Cortex of kidney (tissue), 1 donor: ENCODE results near the gene RAB8A.

ENCODE experiments used
- DNase-seq: peaks from one replicate; lab custom pipeline; 2025; lab: John Stamatoyannopoulos, UW

RAB8A gene

DNA sequence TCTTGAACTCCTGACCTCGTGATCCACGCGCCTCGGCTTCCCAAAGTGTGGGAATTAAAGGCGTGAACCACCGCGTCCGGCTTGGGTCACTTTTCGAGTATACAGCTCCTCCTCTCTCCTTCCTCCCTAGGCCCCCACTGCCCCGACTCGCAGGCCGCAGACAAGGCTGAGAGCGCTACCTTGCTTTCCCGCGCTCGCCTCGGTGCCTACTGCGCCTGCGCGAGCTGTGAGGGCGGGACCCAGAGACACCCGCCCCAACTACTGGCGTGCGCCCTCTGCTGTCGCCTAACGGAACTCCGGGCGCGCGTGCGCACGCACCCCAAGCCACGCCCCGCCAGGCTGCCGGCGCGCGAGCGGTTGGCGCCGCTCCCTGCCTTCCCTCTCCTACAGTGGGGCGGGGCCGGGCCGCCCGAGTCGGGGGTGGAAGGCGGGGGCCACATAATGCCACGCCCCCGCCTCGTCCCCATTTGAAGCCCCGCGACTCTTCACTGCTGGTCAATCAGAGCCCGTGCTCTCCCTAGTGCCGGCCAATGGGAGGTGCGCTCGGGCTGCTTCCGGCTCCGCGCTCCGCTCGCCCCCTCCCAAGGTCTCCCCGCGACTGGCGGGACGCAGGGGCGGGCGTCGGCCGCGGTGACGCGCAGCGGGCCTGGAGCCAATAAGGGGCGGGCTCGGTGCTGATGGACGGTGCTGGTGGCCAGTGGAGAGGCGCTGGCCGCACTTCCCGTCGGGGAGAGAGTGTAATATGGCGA, at the start of gene RAB8A:
Gene RAB8A (plus strand): TSS at position 730 of the 749 bp plus-strand sequence. CDS start 13 bp downstream, at position 743.
- DNase-seq = peak; percentile 100

DNA sequence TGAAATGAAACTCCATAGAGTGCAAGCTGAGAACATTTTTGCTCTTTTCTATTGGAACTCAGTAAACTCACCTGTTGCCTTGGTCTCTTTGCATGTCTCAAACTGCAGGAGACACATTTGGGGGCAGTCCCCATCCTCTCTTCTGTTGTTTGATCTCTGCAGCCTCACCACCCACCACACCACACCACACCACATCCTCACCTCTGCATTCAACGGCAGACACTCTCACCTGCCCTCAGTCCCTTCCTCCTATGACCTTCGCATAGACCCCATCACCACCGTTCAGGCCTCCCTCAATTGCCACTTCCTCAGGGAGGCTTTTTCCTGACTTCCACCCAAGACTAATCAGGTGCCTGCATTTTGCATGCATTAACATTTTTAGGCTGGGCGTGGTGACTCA, 49.7 kb upstream of the RAB8A start:
- DNase-seq = no peak

GRCh38 chr19:16062789-16063188, 48.9 kb upstream of the RAB8A start:
- DNase-seq = no peak

GRCh38 chr19:16064209-16064889, 47.3 kb upstream of the RAB8A start:
- DNase-seq = no peak

DNA sequence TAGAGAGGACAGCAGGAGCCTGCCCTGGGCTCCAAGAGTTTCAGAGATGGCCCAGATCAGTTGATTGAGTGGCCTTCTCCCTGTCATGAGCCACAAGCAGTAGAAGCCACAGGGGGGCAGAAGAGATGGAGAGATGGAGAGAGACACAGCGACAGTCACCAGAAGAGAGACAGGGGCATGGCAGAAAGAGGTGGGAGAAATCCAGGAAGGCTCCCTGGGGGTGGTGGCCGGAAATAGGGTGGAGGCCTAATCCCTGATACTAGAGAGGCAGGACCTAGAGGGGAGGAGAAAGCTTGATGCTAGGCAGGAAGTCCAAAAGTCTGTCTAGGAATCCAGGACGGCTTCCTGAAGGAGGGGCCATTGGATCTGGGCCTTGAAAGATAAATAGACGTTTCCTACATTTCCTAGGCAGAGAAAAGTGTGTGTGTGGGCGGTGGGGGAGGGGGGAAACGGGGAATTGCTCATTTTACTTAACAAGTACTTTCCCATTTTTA, 45.0 kb upstream of the RAB8A start:
- DNase-seq = no peak

DNA sequence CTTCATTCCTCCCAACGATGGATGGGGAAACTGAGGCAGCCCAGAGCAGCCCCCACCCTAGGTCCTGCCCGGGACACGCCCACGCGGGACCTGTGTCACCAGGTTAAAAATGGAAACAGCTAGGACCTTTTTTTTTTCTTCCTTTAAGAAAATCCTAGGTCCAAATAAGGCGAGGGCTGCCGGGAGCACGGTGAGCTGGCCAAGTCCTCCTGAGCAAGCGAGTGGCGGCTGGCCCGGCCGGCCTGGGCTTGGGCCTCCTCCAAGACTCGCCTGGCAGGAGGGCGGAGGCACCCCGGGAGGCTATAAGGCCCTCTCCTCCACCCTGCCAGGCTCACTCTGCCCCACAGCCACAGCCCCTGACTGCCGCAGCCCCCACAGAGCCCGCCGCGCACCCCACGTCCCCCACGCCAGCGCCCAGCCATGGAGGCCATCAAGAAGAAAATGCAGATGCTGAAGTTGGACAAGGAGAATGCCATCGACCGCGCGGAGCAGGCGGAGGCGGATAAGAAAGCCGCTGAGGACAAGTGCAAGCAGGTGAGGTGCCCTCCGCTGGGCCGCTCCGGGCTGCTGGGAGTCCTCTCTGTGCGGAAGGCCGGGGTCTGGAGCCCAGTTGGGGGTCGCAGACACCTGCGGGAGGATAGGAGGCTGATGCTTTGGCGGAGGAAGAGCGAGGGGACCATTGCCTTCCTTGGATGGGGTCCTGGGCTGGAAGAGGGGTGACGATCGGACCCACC, 44.3 kb upstream of the RAB8A start:
- no peak for DNase-seq

- no peak for DNase-seq
Observed at GRCh38 chr19:16068696-16069259, 42.9 kb upstream of the RAB8A start.

GRCh38 chr19:16069813-16070365, 41.8 kb upstream of the RAB8A start:
- no peak for DNase-seq

GRCh38 chr19:16070366-16070990, 41.2 kb upstream of the RAB8A start:
- DNase-seq = no peak

DNA sequence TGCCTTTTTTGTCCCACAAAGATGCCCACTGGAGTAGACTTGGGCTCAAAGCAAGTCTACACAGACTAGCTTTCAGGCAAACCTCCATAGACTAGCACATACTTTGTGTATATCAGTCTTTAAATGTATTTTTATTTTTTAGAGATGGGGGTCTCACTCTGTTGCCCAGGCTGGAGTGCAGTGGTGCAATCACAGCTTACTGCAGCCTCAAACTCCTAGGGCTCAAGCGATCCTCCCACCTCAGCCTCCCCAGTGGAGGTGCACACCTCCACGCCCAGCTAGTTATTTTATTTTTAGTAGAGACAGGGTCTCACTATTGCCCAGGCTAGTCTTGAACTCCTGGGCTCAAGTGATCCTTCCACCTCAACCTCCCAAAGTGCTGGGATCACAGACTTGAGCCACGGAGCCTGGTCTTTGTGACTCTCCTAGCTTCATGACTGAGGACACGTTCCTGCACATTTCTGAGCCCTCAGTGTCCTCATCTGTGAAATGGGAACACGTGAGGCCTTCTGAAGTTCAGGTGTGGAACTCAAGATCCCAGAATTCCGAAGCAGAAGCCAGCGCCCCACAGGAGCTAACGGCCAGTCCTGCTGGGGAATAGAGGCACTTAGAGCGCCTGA, 40.5 kb upstream of the RAB8A start:
- DNase-seq = no peak

DNA sequence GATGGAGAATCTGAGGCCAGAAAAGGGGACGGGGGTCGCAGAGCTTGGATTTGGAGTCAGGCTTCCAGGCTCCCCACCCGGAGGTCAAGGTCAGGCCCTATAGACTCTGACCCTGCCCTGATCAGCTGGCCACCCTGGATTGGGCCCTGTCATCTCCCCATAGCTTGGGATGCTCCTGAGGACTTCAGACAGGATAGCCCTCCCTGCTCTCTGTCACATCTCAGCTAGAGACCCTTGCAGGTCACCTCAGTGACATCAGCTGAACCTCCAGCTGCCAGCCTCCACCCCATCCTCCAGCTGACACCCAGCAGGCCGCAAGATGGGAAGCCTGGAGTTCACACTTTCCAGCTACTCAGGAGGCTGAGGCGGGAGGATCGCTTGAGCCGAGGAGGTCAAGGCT, 38.2 kb upstream of the RAB8A start:
- DNase-seq = no peak

- DNase-seq = no peak
Observed at GRCh38 chr19:16073988-16074387, 37.7 kb upstream of the RAB8A start.

- DNase-seq = no peak
Observed at GRCh38 chr19:16074488-16075365, 37.0 kb upstream of the RAB8A start.

DNA sequence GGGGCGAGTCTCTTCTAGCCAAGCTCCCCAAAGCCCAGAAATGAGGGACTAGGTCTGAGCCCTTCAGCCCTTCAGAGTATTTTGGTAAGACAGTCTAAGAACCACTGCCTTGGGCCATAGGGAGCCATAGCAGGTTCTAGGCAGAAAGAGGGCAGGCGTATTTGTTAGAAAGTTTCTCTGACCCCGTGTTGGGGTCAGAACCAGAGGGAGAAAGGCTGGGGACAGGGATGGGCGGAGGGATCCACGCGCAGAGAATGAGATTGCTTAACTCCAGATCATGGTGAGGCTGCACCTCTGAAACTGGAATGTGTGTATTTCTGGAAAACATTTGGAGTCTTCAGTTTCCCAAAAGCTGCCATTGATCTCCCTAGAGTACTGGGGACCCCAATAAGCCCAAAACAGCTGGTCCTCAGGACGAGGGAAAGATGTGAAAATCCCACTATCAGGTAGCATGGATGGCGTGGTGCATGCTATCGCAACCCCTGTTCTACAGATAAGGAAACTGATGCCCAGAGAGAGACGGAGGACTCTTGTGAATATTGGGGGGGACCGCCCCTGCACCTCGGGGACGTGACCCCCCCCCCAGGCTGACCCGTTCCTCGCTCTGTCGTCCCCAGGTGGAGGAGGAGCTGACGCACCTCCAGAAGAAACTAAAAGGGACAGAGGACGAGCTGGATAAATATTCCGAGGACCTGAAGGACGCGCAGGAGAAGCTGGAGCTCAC, 36.1 kb upstream of the RAB8A start:
- DNase-seq = no peak

DNA sequence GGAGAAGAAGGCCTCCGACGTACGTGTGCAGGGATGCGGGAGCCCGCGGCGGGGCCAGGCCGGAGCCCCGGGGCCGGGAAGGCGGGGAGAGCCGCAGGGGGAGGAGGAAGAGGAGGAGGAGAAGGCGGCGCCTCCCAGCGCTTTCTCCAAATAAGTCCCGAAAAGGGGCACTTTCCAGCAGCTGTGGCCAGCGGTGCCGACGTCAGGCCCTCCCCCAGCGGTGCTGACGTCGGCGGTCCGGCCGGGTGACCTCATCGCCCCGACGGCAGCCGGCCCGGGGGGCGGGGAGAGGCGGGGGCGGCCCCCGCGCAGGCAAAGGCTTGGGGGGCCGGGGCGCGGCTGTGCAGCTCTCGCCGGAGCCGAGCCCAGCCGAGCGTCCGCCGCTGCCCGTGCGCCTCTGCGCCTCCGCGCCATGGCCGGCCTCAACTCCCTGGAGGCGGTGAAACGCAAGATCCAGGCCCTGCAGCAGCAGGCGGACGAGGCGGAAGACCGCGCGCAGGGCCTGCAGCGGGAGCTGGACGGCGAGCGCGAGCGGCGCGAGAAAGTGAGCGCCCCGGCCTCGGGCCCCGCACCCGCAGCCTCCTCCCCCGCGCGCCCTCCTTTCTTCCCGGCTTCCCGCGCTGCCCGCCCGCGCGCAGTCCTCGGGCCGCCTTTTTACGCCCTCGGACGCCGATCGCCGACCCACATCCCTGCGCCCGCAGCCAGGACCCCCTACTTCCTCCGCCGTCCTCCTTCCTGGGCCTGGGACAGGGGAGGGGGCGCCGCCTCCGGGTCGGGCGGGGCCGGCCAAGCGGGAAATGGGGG, 35.3 kb upstream of the RAB8A start, which contains the start of gene TPM4:
Gene TPM4 (plus strand): TSS at position 342 of the 804 bp plus-strand sequence. CDS start 71 bp downstream, at position 413.
- no peak for DNase-seq

DNA sequence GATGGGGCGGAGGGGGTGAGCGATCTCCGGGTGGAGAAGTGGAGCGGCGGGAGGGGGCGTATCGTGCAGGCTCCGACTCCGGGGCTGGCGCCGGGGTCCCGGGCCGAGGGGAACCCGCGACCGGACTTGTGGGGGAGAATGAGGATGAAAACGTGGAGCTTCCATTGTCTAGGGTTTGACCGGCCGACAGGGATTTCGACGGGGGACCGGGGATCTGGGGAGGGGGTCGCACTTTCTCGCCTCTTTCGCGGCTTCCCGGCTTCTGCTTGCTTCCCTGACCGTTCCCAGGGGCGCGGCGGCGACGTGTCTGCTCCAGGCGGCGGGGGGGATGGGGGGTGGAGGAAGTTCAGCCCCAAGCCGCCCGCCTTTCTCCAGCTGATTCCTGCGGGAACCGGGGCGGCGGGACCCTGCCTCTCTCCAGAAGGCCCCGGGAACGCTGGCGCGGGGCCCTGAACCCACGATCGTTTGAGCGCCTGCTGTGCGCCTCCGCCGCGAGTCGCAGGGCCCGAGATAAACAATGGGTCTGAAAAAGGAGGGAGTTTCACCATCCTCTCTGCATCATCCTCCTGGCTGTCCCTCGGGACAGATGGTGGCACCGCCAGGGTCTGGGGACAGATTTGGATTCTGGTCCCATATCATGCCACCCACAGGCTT, 34.6 kb upstream of the RAB8A start:
- DNase-seq = no peak

DNA sequence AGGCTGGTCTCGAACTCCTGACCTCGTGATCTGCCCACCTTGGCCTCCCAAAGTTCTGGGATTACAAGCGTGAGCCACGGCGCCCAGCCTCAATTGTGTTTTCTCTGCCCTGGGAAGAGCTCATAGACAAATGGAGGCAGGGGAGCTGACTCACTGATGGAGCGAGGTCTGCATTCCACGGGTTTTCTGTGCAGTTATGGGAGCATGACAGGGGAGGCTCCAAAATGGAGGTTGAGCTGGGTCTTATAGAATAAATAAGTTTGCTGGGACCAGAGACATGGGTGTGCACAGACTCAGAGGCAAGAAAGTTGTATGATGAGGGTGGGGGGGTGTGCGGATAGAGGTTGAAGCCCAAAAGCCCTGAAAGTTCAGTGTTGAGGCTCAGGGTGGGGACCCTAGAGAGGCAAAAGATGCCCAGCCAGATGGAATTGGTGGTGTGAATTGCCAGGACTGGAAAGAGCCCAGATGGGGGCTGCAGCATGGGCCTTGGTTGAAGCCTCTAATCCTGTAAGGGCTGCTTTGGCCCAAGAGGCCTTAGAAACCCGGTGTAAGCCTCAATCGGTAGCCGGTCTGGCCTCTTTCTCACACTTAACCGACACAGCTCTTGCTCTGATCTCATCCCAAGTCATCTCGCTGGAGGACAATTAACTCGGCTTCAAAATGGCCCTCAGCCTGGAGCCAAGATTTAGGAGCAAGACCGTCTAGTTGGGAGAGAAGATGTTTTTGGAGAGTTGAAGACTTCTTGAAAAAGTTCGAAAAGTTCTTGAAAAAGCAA, 33.5 kb upstream of the RAB8A start:
- DNase-seq = no peak
